GM12878 (cell line): Measurements from ENCODE around the gene LTN1. TPM values are rescaled to one million over a fixed set of nuclear protein-coding genes. Genes with fewer than 3 reads are reported as not detected.
A peak's percentile ranks its signal among the peaks of the same experiment; 100 is the strongest.

Source experiments
- ATAC-seq: fragments of 200-7000 bp; cut with Tn5 transposase; 3 replicates; pipeline ENCODE4 v1.9.1; 2020; ENCODE audit warnings: mild to moderate bottlenecking, moderate library complexity
- BruUV-seq: library from RNA; stranded (reverse); fragments of 400-500 nt; replicated peaks from 2 replicates; lab custom pipeline; 2021; lab: Mats Ljungman, UMichigan
- CTCF ChIA-PET: fragments of 300-600 bp; sonication (Branson Sonifier 250); formaldehyde crosslinking; extraction: SDS; loops from one replicate; lab custom pipeline; 2021; ENCODE audit warnings: inconsistent platforms; lab: Yijun Ruan, JAX
- POLR2A ChIA-PET: fragments of 350-600 bp; formaldehyde crosslinking; extraction: SDS; loops from one replicate; lab custom pipeline; 2021; ENCODE audit warnings: inconsistent platforms; lab: Charles Lee
- RAD21 ChIA-PET: fragments of 300-600 bp; sonication (Branson Sonifier 250); formaldehyde crosslinking; loops from one replicate; lab custom pipeline; 2023; ENCODE audit warnings: antibody characterized with exemption; ENCODE audit not compliant: unreplicated experiment; lab: Charles Lee
- SMC1A ChIA-PET: fragments of 300-600 bp; sonication (Branson Sonifier 250); formaldehyde crosslinking; loops from one replicate; lab custom pipeline; 2023; ENCODE audit not compliant: unreplicated experiment, uncharacterized antibody; lab: Charles Lee
- DNase-seq: peaks from one replicate; pipeline ENCODE4 v3.0.0-alpha.2; 2011; ENCODE audit warnings: low read depth, low spot score
- FAIRE-seq: peaks from 3 replicates; lab custom pipeline; 2011; peaks lifted over from hg19 to GRCh38; lab: Jason Lieb, UNC
- H2AFZ ChIP-seq: 2 replicates; pipeline ENCODE4 v1.6.0; 2011; ENCODE audit warnings: low read depth, low read length, control low read depth; ENCODE audit not compliant: control insufficient read depth
- H3K27ac ChIP-seq: 2 replicates; pipeline ENCODE4 v1.5.1; 2011; ENCODE audit warnings: control low read depth; ENCODE audit not compliant: control insufficient read depth, insufficient read depth
- H3K27me3 ChIP-seq, 2 experiments: replicated peaks in 1 of 2; 2 replicates each; pipeline versions ENCODE4 v1.6.0 to v1.6.1; 2011; ENCODE audit warnings: low read length in 1 of 2; ENCODE audit not compliant: control insufficient read depth in 2 of 2, insufficient read depth in 2 of 2
- H3K36me3 ChIP-seq, 2 experiments: 2 replicates each; pipeline ENCODE4 v1.5.1; 2011; ENCODE audit warnings: low read length in 1 of 2; ENCODE audit not compliant: control insufficient read depth in 2 of 2, insufficient read depth in 2 of 2
- H3K4me1 ChIP-seq: 2 replicates; pipeline ENCODE4 v1.6.1; 2011; ENCODE audit warnings: mild to moderate bottlenecking, low read length, moderate library complexity, mixed read lengths; ENCODE audit not compliant: control insufficient read depth, insufficient read depth
- H3K4me2 ChIP-seq: 2 replicates; pipeline ENCODE4 v1.6.0; 2011; ENCODE audit warnings: control low read depth; ENCODE audit not compliant: control insufficient read depth, insufficient read depth
- H3K4me3 ChIP-seq: fragments of 200-600 bp; sonication (generic); 2 replicates; pipeline ENCODE4 v1.5.1; 2016
- H3K79me2 ChIP-seq: 2 replicates; pipeline ENCODE4 v1.6.0; 2011; ENCODE audit warnings: low read length; ENCODE audit not compliant: control insufficient read depth, insufficient read depth
- H3K9ac ChIP-seq: 2 replicates; pipeline ENCODE4 v1.8.0; 2011; ENCODE audit warnings: low read length, control low read depth, mixed read lengths; ENCODE audit not compliant: control insufficient read depth, insufficient read depth
- H3K9me3 ChIP-seq: replicated peaks from 3 replicates; pipeline ENCODE4 v1.5.1; 2011; ENCODE audit warnings: mild to moderate bottlenecking, low read length; ENCODE audit not compliant: control insufficient read depth, insufficient read depth
- H4K20me1 ChIP-seq: 2 replicates; pipeline ENCODE4 v1.6.0; 2011; ENCODE audit not compliant: control insufficient read depth, insufficient read depth
- IRF3 ChIP-seq: fragments of 450-650 bp; IDR thresholded peaks from 2 replicates; pipeline ENCODE4 v1.6.1; 2014; ENCODE audit warnings: mild to moderate bottlenecking
- NFIC ChIP-seq: IDR thresholded peaks from 2 replicates; pipeline ENCODE4 v1.6.1; 2012; ENCODE audit warnings: low read depth, mild to moderate bottlenecking, inconsistent platforms, low read length, moderate library complexity
- WGBS: methylation state at CpG from one replicate; pipeline ENCODE4 v1.1.6; 2016; ENCODE audit warnings: low lambda C conversion rate; ENCODE audit not compliant: insufficient replicate concordance, insufficient coverage; ENCODE audit errors: missing lambda C conversion rate; 5-methylcytosine and 5-hydroxymethylcytosine counted together
- in situ Hi-C: fragments of 300-500 bp; cut with MboI; formaldehyde crosslinking; loops from 9 replicates; pipeline ENCODE4 v1.14.3; 2018; ENCODE audit warnings: mixed read lengths
- intact Hi-C: fragments of 100-400 bp; cut with micrococcal nuclease; formaldehyde crosslinking; loops from one replicate; pipeline ENCODE4 v1.14.2; 2022; ENCODE audit not compliant: unreplicated experiment
- polyA plus RNA-seq, 11 experiments: library from polyadenylated mRNA; depleted of rRNA in 4 of 11; unstranded in 6 of 11; stranded (reverse) in 5 of 11; fragments of >200 nt; fragmentation: Nextera tagmentation in 4 of 11; fragmentation: Illumina TruSeq in 1 of 11; extraction: Ambion mirVana in 4 of 11; extraction: Trizol in 1 of 11; gene quantifications; 1 replicate in 1 of 11; 2 replicates in 10 of 11; pipeline versions ENCODE4 v1.2.1 to v1.2.3, GENCODE V29; 2011 to 2016; ENCODE audit warnings: inconsistent platforms in 2 of 11, missing spikeins in 2 of 11, low read depth in 1 of 11
- total RNA-seq, 4 experiments: library from RNA; depleted of rRNA in 3 of 4; stranded (reverse); fragments of >200 nt in 3 of 4; fragmentation: Illumina TruSeq in 1 of 4; extraction: Trizol in 1 of 4; gene quantifications; 2 replicates each; pipeline versions ENCODE4 v1.2.1 to v1.2.3, GENCODE V29; 2013 to 2021
- TF ChIP-seq, protein P1 (sequence below): fragments of 450-650 bp; IDR thresholded peaks from 2 replicates; pipeline ENCODE4 v1.6.1; 2016; ENCODE audit warnings: mild to moderate bottlenecking

Gene LTN1
- total and polyA plus RNA-seq, 10 of the 15 experiments (the other 5 are each of a cell fraction or from before 2014, with no cell fraction given) = 3.5 to 17.3 (median 12.3) TPM

DNA sequence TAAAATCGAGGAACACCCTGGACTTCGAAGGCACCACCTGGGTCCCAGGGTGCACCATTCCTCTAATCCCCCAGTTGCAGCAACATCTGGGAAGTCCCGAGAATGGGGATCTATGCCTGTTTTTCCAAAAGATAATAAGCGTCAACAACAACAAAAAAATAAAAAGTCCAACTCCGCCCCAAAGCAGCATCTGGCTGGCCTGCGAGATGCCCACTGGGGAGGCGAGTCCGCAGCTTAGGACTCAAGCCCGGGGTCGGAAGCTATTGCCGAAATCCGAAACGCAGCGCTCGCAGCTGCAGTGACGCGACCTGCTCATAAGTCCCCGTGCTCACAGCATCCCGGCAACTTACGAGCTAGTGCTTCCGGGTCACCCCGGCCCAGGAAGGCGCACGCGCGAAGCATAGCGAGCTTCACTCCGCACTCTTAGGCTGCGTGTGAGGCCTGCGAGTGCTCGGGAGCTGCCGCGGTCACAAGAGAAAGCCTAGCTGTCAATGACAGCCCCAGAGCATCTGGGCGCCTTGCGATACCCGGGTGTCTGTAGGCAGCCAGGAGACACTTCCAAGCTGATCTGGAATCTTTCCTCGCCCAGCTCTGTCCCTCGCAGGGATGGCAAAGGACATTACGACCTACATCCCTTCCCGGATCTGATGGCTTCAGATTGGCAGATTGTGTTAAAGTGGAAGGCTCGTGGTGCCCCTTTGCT is 9.9 kb upstream of the LTN1 start (continued):
- TF ChIP-seq IRF3 = no peak

DNA sequence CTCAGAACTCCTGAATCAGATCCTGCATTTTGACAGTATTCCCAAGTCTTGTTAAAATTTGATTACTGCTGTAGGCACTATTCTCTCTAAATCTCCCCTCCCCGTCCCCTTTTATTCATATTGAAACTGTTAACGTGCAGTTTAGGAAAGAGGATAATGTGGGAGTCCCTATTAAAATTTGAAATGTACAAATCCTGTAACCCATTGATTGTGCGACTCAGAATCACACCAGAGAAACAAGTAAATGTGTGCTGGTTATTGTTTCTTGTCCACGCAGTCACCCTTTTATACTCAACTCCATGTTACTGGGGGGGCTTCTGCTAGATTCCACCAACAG is 584 bp upstream of the LTN1 start:
- H3K9me3 ChIP-seq = no peaks in the 10 kb centered on the region
- no peak for FAIRE-seq
- peak overlapping the region; percentile 90 for H3K4me2 ChIP-seq
- no peaks in the 10 kb centered on the region for H3K36me3 ChIP-seq
- CTCF ChIA-PET = interaction anchor here (1.0 to 1.3 kb wide), 3 partner anchors 9 to 34 kb away, joined by 4 to 5 read pairs (median 5); partner anchors contain the start of gene RWDD2B
- no peak for DNase-seq
- peak overlapping the region; percentile 75 for H3K9ac ChIP-seq
- RAD21 ChIA-PET = interaction anchor here (1.1 to 1.6 kb wide), 5 partner anchors 9 to 379 kb away, joined by 3 to 16 read pairs (median 9); partner anchors contain the start of genes MAP3K7CL, RWDD2B and USP16
- H3K79me2 ChIP-seq = peaks cover 28% of the 10 kb centered on the region
- POLR2A ChIA-PET = interaction anchor here (0.6 to 3.3 kb wide), 8 partner anchors 9 to 301 kb away, joined by 3 to 22 read pairs (median 8); partner anchors contain the start of genes RWDD2B and USP16
- peak overlapping the region; percentile 73 for H3K27ac ChIP-seq
- ATAC-seq = no peak
- peaks cover 3% of the 10 kb centered on the region for H3K4me1 ChIP-seq
- H2AFZ ChIP-seq = peak overlapping the region; percentile 86
- BruUV-seq = TSS peak; percentile 100
- 0 out of 2 replicates have a peak, but pooled peaks have one; percentile 0 for TF ChIP-seq NFIC
- TF ChIP-seq, protein P1, sequence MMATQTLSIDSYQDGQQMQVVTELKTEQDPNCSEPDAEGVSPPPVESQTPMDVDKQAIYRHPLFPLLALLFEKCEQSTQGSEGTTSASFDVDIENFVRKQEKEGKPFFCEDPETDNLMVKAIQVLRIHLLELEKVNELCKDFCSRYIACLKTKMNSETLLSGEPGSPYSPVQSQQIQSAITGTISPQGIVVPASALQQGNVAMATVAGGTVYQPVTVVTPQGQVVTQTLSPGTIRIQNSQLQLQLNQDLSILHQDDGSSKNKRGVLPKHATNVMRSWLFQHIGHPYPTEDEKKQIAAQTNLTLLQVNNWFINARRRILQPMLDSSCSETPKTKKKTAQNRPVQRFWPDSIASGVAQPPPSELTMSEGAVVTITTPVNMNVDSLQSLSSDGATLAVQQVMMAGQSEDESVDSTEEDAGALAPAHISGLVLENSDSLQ = no peak
- in situ Hi-C loops = no loop called here
- H4K20me1 ChIP-seq = no peaks in the 10 kb centered on the region
- intact Hi-C loops = loop anchor here (1.0 to 10.0 kb wide), 5 partner anchors 9 to 312 kb away; partner anchors contain the start of genes RWDD2B and USP16
- SMC1A ChIA-PET = interaction anchor here (0.8 to 3.3 kb wide), 7 partner anchors 9 to 82 kb away, joined by 3 to 14 read pairs (median 4); partner anchors contain the start of genes CCT8 and USP16
- H3K27me3 ChIP-seq = no peaks in the 10 kb centered on the region
- WGBS = 29% methylated on average over 4 of the region's 4 CpGs
- H3K4me3 ChIP-seq = peak overlapping the region; percentile 97
